HepG2 (cell line): Measurements from ENCODE around the gene CPZ. TPM values are rescaled to one million over a fixed set of nuclear protein-coding genes. Genes with fewer than 3 reads are reported as not detected.

ENCODE experiments used
- ATAC-seq: fragments of 200-7000 bp; cut with Tn5 transposase; 3 replicates; pipeline ENCODE4 v1.9.1; 2020; ENCODE audit warnings: mild to moderate bottlenecking, moderate library complexity
- BruUV-seq: library from RNA; stranded (reverse); fragments of 400-500 nt; replicated peaks from 2 replicates; lab custom pipeline; 2021; lab: Mats Ljungman, UMichigan
- CTCF ChIA-PET: fragments of 300-600 bp; formaldehyde crosslinking; extraction: SDS; loops from one replicate; lab custom pipeline; 2021; ENCODE audit warnings: low total read pairs, inconsistent platforms, low intra/inter-chr PET ratio; lab: Yijun Ruan, JAX
- POLR2A ChIA-PET: fragments of 350-600 bp; sonication (Branson Sonifier 250); formaldehyde crosslinking; loops from one replicate; lab custom pipeline; 2020; ENCODE audit warnings: antibody characterized with exemption, inconsistent platforms; lab: Yijun Ruan, JAX
- DNase-seq: peaks from one replicate; pipeline ENCODE4 v3.0.0-alpha.2; 2015; ENCODE audit warnings: low spot score
- FAIRE-seq: peaks from 3 replicates; lab custom pipeline; 2011; peaks lifted over from hg19 to GRCh38; lab: Jason Lieb, UNC
- H2AFZ ChIP-seq: one replicate; pipeline ENCODE4 v1.6.1; 2011; ENCODE audit warnings: low read length, inconsistent platforms
- H3K27ac ChIP-seq: fragments of 300-600 bp; 3 replicates; pipeline ENCODE4 v1.8.0; 2011; ENCODE audit warnings: mixed run types, mild to moderate bottlenecking, mixed read lengths, low read length, inconsistent platforms; ENCODE audit not compliant: insufficient read depth; ENCODE audit errors: extremely low read length
- H3K27me3 ChIP-seq, 2 experiments: fragments of 200-600 bp in 1 of 2; 2 replicates in 1 of 2; 3 replicates in 1 of 2; pipeline versions ENCODE4 v1.6.0 to v1.8.0; 2011; ENCODE audit warnings: low read length in 2 of 2, mild to moderate bottlenecking in 2 of 2, moderate library complexity in 2 of 2, inconsistent platforms in 1 of 2; ENCODE audit not compliant: insufficient read depth in 2 of 2, control insufficient read depth in 1 of 2
- H3K36me3 ChIP-seq, 2 experiments: fragments of 200-600 bp in 1 of 2; replicated peaks in 1 of 2; 2 replicates in 1 of 2; 3 replicates in 1 of 2; pipeline versions ENCODE4 v1.5.1 to v1.8.0; 2011; ENCODE audit warnings: low read length in 2 of 2, inconsistent platforms in 1 of 2; ENCODE audit not compliant: insufficient read depth in 2 of 2, control insufficient read depth in 1 of 2
- H3K4me1 ChIP-seq: 2 replicates; pipeline ENCODE4 v1.5.1; 2012; ENCODE audit warnings: low read length, inconsistent platforms; ENCODE audit not compliant: insufficient read depth
- H3K4me2 ChIP-seq: 2 replicates; pipeline ENCODE4 v1.6.0; 2011; ENCODE audit warnings: low read depth, low read length, inconsistent platforms
- H3K4me3 ChIP-seq, 3 experiments: fragments of 200-600 bp in 1 of 3; sonication (generic), shearing (Covaris generic) in 1 of 3; replicated peaks in 1 of 3; 2 replicates each; pipeline ENCODE4 v1.5.1; 2011 to 2016; ENCODE audit warnings: low read length in 3 of 3, inconsistent platforms in 2 of 3, low read depth in 2 of 3, mild to moderate bottlenecking in 2 of 3, control low read depth in 1 of 3, mixed read lengths in 1 of 3; ENCODE audit not compliant: insufficient read depth in 1 of 3
- H3K79me2 ChIP-seq: one replicate; pipeline ENCODE4 v1.6.1; 2011; ENCODE audit warnings: low read length, inconsistent platforms; ENCODE audit not compliant: insufficient read depth
- H3K9ac ChIP-seq: 2 replicates; pipeline ENCODE4 v1.6.0; 2011; ENCODE audit warnings: mild to moderate bottlenecking, low read depth, low read length, inconsistent platforms; ENCODE audit not compliant: insufficient read depth
- H3K9me3 ChIP-seq: 2 replicates; pipeline ENCODE4 v1.5.1; 2012; ENCODE audit warnings: mild to moderate bottlenecking, low read length
- H4K20me1 ChIP-seq: 2 replicates; pipeline ENCODE4 v1.6.0; 2011; ENCODE audit warnings: inconsistent platforms, mild to moderate bottlenecking, low read length, moderate library complexity; ENCODE audit not compliant: insufficient read depth
- AKAP8 ChIP-seq: sonication (generic); formaldehyde crosslinking; IDR thresholded peaks from 2 replicates; pipeline ENCODE4 v1.5.1; 2020; ENCODE audit warnings: mild to moderate bottlenecking, missing genetic modification reagents
- BATF2 ChIP-seq: sonication (generic); formaldehyde crosslinking; IDR thresholded peaks from 2 replicates; pipeline ENCODE4 v1.8.0; 2022; ENCODE audit warnings: mild to moderate bottlenecking, missing genetic modification reagents, moderate library complexity
- FLYWCH1 ChIP-seq: sonication (generic); formaldehyde crosslinking; IDR thresholded peaks from 2 replicates; pipeline ENCODE4 v1.8.1; 2023; ENCODE audit warnings: mild to moderate bottlenecking, missing genetic modification reagents
- FOXP1 ChIP-seq, 2 experiments: fragments of 450-650 bp in 1 of 2; IDR thresholded peaks; 2 replicates each; pipeline ENCODE4 v1.6.1; 2017 to 2018; ENCODE audit warnings: antibody characterized with exemption in 1 of 2
- GABPA ChIP-seq, 2 experiments: IDR thresholded peaks; 2 replicates each; pipeline ENCODE4 v1.6.1; 2011 to 2016; ENCODE audit warnings: low read depth in 2 of 2, low read length in 1 of 2, missing biosample characterization in 1 of 2, missing genetic modification characterization in 1 of 2
- HMGXB3 ChIP-seq: sonication (generic); formaldehyde crosslinking; IDR thresholded peaks from 2 replicates; pipeline ENCODE4 v1.4.0; 2020; ENCODE audit warnings: missing genetic modification reagents, borderline replicate concordance
- TAF1 ChIP-seq: sonication (generic); formaldehyde crosslinking; IDR thresholded peaks from 2 replicates; pipeline ENCODE4 v1.4.0; 2020; ENCODE audit warnings: missing genetic modification reagents
- TOE1 ChIP-seq: sonication (generic); formaldehyde crosslinking; IDR thresholded peaks from 2 replicates; pipeline ENCODE4 v1.4.0; 2020; ENCODE audit warnings: mild to moderate bottlenecking, missing genetic modification reagents
- ZNF335 ChIP-seq: sonication (generic); formaldehyde crosslinking; IDR thresholded peaks from 2 replicates; pipeline ENCODE4 v1.4.0; 2020; ENCODE audit warnings: missing genetic modification reagents
- ZNF468 ChIP-seq: sonication (generic); formaldehyde crosslinking; IDR thresholded peaks from 2 replicates; pipeline ENCODE4 v1.8.0; 2022; ENCODE audit warnings: mild to moderate bottlenecking, moderate library complexity, missing genetic modification reagents
- ZNF552 ChIP-seq: sonication (generic); formaldehyde crosslinking; IDR thresholded peaks from 2 replicates; pipeline ENCODE4 v1.9.0; 2022; ENCODE audit warnings: missing genetic modification reagents, mild to moderate bottlenecking, borderline replicate concordance
- ZNF556 ChIP-seq: sonication (generic); formaldehyde crosslinking; IDR thresholded peaks from 2 replicates; pipeline ENCODE4 v1.4.0; 2020; ENCODE audit warnings: mild to moderate bottlenecking, missing genetic modification reagents, borderline replicate concordance
- ZNF580 ChIP-seq: IDR thresholded peaks from 2 replicates; pipeline ENCODE4 v1.6.1; 2016; ENCODE audit warnings: low read depth, borderline replicate concordance
- ZNF614 ChIP-seq: IDR thresholded peaks from 2 replicates; pipeline ENCODE4 v1.6.1; 2018; ENCODE audit warnings: missing biosample characterization, missing genetic modification reagents, inconsistent platforms, borderline replicate concordance
- ZNF761 ChIP-seq: sonication (generic); formaldehyde crosslinking; conservative IDR thresholded peaks from 2 replicates; pipeline ENCODE4 v1.4.0; 2020; ENCODE audit warnings: mild to moderate bottlenecking, missing genetic modification reagents
- WGBS: methylation state at CpG from one replicate; pipeline ENCODE4 v1.1.6; 2017; ENCODE audit warnings: low lambda C conversion rate; 5-methylcytosine and 5-hydroxymethylcytosine counted together
- in situ Hi-C: cut with HindIII; loops from 2 replicates; pipeline ENCODE4 v1.10.0; 2017; ENCODE audit warnings: low pct_unique_long_range_greater_than_20kb; ENCODE audit not compliant: extremely low pct_ligation_motif_present
- intact Hi-C: fragments of 100-400 bp; cut with micrococcal nuclease; formaldehyde crosslinking; loops from one replicate; pipeline ENCODE4 v1.10.0; 2022; ENCODE audit not compliant: unreplicated experiment
- polyA plus RNA-seq, 8 experiments: library from polyadenylated mRNA; depleted of rRNA in 3 of 8; stranded (reverse) in 7 of 8; unstranded in 1 of 8; fragments of >200 nt; fragmentation: Illumina TruSeq in 4 of 8; extraction: Trizol in 4 of 8; gene quantifications; 2 replicates each; pipeline versions ENCODE4 v1.2.1 to v1.2.3, GENCODE V29; 2011 to 2016; ENCODE audit warnings: low read depth in 4 of 8, missing spikeins in 1 of 8, mixed read lengths in 1 of 8; ENCODE audit not compliant: insufficient read depth in 1 of 8
- total RNA-seq, 5 experiments: library from RNA; depleted of rRNA; stranded (reverse); fragments of >200 nt; fragmentation: Illumina TruSeq; extraction: Trizol; gene quantifications; 2 replicates each; pipeline ENCODE4 v1.2.3, GENCODE V29; 2016; ENCODE audit warnings: low read depth in 1 of 5

The CPZ gene
- total and polyA plus RNA-seq, 2 of the 13 experiments (the other 11 are each of a cell fraction or from before 2014, with no cell fraction given) = 0.58 to 0.61 TPM

- TF ChIP-seq ZNF335 (CRISPR knock-in tag) = no peak
- no peak for TF ChIP-seq TOE1 (CRISPR knock-in tag)
- no peak for TF ChIP-seq BATF2 (CRISPR knock-in tag)
- TF ChIP-seq ZNF761 = no peak
- TF ChIP-seq TAF1 (CRISPR knock-in tag) = no peak
- no peak for TF ChIP-seq AKAP8 (CRISPR knock-in tag)
- no peak for TF ChIP-seq FLYWCH1
- TF ChIP-seq GABPA (IDR thresholded peaks at IDR 0.05; ENCODE audit: low read depth, low read length) = no peak
- no peak for TF ChIP-seq GABPA (CRISPR knock-in tag; IDR thresholded peaks at IDR 0.05; ENCODE audit: low read depth)
- no peak for TF ChIP-seq ZNF614
Measured at GRCh38 chr4:8547108-8547911, 45.3 kb upstream of the CPZ start (continued).

- Histone ChIP-seq H3K9ac (no peak overlapping the region), H3K79me2 (no peaks in the 10 kb centered on the region), H3K4me3 (no peak overlapping the region), H3K27me3 (peaks cover 2 to 40% of the 10 kb centered on the region in 2 experiments), H3K9me3 (no peaks in the 10 kb centered on the region), H3K4me1 (no peaks in the 10 kb centered on the region), H3K36me3 (no peaks in the 10 kb centered on the region), H3K4me2 (no peak overlapping the region), H4K20me1 (no peaks in the 10 kb centered on the region), H3K27ac (no peak overlapping the region), H2AFZ (no peak overlapping the region)
- 53% methylated on average over 6 of the region's 16 CpGs for WGBS
- intact Hi-C loops = no loop called here
- DNase-seq (no peak), FAIRE-seq (no peak), ATAC-seq (no peak)
- in situ Hi-C loops = loop anchor here (10.0 kb wide), 1 partner anchor 73 kb away; no protein-coding TSS in a partner anchor
- CTCF ChIA-PET = interaction anchor here (1.8 kb wide), 1 partner anchor 80 kb away, joined by 11 read pairs; no protein-coding TSS in a partner anchor
- POLR2A ChIA-PET = no interaction called here
- BruUV-seq = no TSS peak
- TF ChIP-seq ZNF468 (CRISPR knock-in tag) = no peak
- TF ChIP-seq ZNF556 (CRISPR knock-in tag) = no peak
- TF ChIP-seq HMGXB3 (CRISPR knock-in tag) = no peak
- TF ChIP-seq FOXP1 (IDR thresholded peaks at IDR 0.05) = no peak
- no peak for TF ChIP-seq FOXP1 (CRISPR knock-in tag; IDR thresholded peaks at IDR 0.05)
- no peak for TF ChIP-seq ZNF552 (CRISPR knock-in tag)
- no peak for TF ChIP-seq ZNF580 (CRISPR knock-in tag)
Measured at GRCh38 chr4:8547912-8548730, 44.4 kb upstream of the CPZ start.
